K562 (cell line): ENCODE measurements around the gene DCLK2. TPM values are rescaled to one million over a fixed set of nuclear protein-coding genes. Genes with fewer than 3 reads are reported as not detected.

ENCODE experiments used
- ATAC-seq: fragments of 200-7000 bp; cut with Tn5 transposase; 3 replicates; pipeline ENCODE4 v1.9.1; 2020; ENCODE audit warnings: moderate library complexity
- BruUV-seq: library from RNA; stranded (reverse); fragments of 400-500 nt; replicated peaks from 2 replicates; lab custom pipeline; 2021; lab: Mats Ljungman, UMichigan
- CTCF ChIA-PET: fragments of 300-600 bp; formaldehyde crosslinking; extraction: SDS; loops from one replicate; lab custom pipeline; 2021; ENCODE audit warnings: low intra/inter-chr PET ratio; lab: Yijun Ruan, JAX
- POLR2A ChIA-PET: fragments of 300-600, 350-650 bp; sonication (Branson Sonifier 250); formaldehyde crosslinking; extraction: SDS; loops from one replicate; lab custom pipeline; 2021; ENCODE audit warnings: antibody characterized with exemption, inconsistent platforms; lab: Yijun Ruan, JAX
- DNase-seq, 4 experiments: peaks; one replicate each; pipeline versions ENCODE4 v3.0.0 to v3.0.0-alpha.2; 2011 to 2018; ENCODE audit warnings: low spot score in 3 of 4, mixed read lengths in 3 of 4; ENCODE audit errors: extremely low read depth in 1 of 4
- FAIRE-seq: peaks from 2 replicates; lab custom pipeline; 2011; peaks lifted over from hg19 to GRCh38; lab: Jason Lieb, UNC
- H2AFZ ChIP-seq: 2 replicates; pipeline ENCODE4 v1.6.0; 2011; ENCODE audit warnings: low read depth, low read length, control low read depth, inconsistent platforms
- H3K27ac ChIP-seq: fragments of 200-600 bp; 3 replicates; pipeline ENCODE4 v1.8.0; 2011; ENCODE audit warnings: low read depth, mild to moderate bottlenecking, control low read depth, inconsistent platforms, low read length, moderate library complexity, mixed read lengths; ENCODE audit errors: extremely low read depth
- H3K27me3 ChIP-seq, 2 experiments: fragments of 300-600 bp in 1 of 2; 2 replicates in 1 of 2; 3 replicates in 1 of 2; pipeline versions ENCODE4 v1.6.0 to v1.8.0; 2011; ENCODE audit warnings: inconsistent platforms in 2 of 2, low read length in 2 of 2, mild to moderate bottlenecking in 1 of 2, mixed read lengths in 1 of 2, moderate library complexity in 1 of 2; ENCODE audit not compliant: control insufficient read depth in 2 of 2, insufficient read depth in 2 of 2
- H3K36me3 ChIP-seq: fragments of 300-600 bp; 3 replicates; pipeline ENCODE4 v1.8.0; 2011; ENCODE audit warnings: mild to moderate bottlenecking, low read length, inconsistent platforms; ENCODE audit not compliant: control insufficient read depth, insufficient read depth
- H3K4me1 ChIP-seq, 2 experiments: fragments of 200-600 bp in 1 of 2; replicated peaks in 1 of 2; 2 replicates in 1 of 2; 3 replicates in 1 of 2; pipeline versions ENCODE4 v1.5.1 to v1.8.0; 2011; ENCODE audit warnings: inconsistent platforms in 2 of 2, low read length in 2 of 2, mild to moderate bottlenecking in 1 of 2, mixed read lengths in 1 of 2, moderate library complexity in 1 of 2; ENCODE audit not compliant: control insufficient read depth in 2 of 2, insufficient read depth in 2 of 2
- H3K4me2 ChIP-seq: 2 replicates; pipeline ENCODE4 v1.6.1; 2011; ENCODE audit warnings: low read length, control low read depth, inconsistent platforms, mixed read lengths; ENCODE audit not compliant: insufficient read depth
- H3K4me3 ChIP-seq: fragments of 200-600 bp; sonication (generic), shearing (Covaris generic); 2 replicates; pipeline ENCODE4 v1.5.1; 2016; ENCODE audit warnings: control low read depth, inconsistent platforms
- H3K79me2 ChIP-seq: fragments of 200-600 bp; 3 replicates; pipeline ENCODE4 v1.8.0; 2011; ENCODE audit warnings: low read length, inconsistent platforms; ENCODE audit not compliant: control insufficient read depth, insufficient read depth
- H3K9ac ChIP-seq, 2 experiments: 2 replicates each; pipeline versions ENCODE4 v1.6.0 to v1.6.1; 2011; ENCODE audit warnings: low read depth in 2 of 2, low read length in 2 of 2, control low read depth in 1 of 2, inconsistent platforms in 1 of 2, mild to moderate bottlenecking in 1 of 2, mixed read lengths in 1 of 2; ENCODE audit not compliant: insufficient read depth in 1 of 2
- H3K9me1 ChIP-seq: one replicate; pipeline ENCODE4 v1.6.0; 2011; ENCODE audit warnings: inconsistent platforms, mild to moderate bottlenecking, low read length, moderate library complexity; ENCODE audit not compliant: control insufficient read depth, insufficient read depth
- H3K9me3 ChIP-seq: replicated peaks from 2 replicates; pipeline ENCODE4 v1.5.1; 2011; ENCODE audit warnings: low read depth, low read length, inconsistent platforms; ENCODE audit not compliant: control insufficient read depth, insufficient read depth
- H4K20me1 ChIP-seq: replicated peaks from 2 replicates; pipeline ENCODE4 v1.6.1; 2011; ENCODE audit warnings: low read length, inconsistent platforms, mixed read lengths; ENCODE audit not compliant: control insufficient read depth, insufficient read depth
- CCAR2 ChIP-seq: fragments of 200-400 bp; formaldehyde crosslinking; IDR thresholded peaks from 2 replicates; pipeline ENCODE4 v1.6.1; 2017; ENCODE audit warnings: mild to moderate bottlenecking, low read depth, low read length
- GTF2F1 ChIP-seq: IDR thresholded peaks from 2 replicates; pipeline ENCODE4 v1.6.1; 2011; ENCODE audit warnings: low read depth, low read length, improper control_type of control experiment
- KDM2B ChIP-seq: fragments of 250-450 bp; sonication (Bioruptor Pico); IDR thresholded peaks from 2 replicates; pipeline ENCODE4 v1.8.0; 2021; ENCODE audit warnings: mild to moderate bottlenecking, moderate library complexity
- PCBP2 ChIP-seq: fragments of 200-400 bp; formaldehyde crosslinking; IDR thresholded peaks from 2 replicates; pipeline ENCODE4 v1.6.1; 2018; ENCODE audit warnings: low read length, low read depth, mild to moderate bottlenecking, moderate library complexity; ENCODE audit not compliant: poor library complexity, severe bottlenecking
- SAP30 ChIP-seq: fragments of 200-600 bp; sonication (generic); IDR thresholded peaks from 2 replicates; pipeline ENCODE4 v1.6.1; 2012; ENCODE audit warnings: borderline replicate concordance, low read depth, mild to moderate bottlenecking, moderate library complexity, low read length, control low read depth, inconsistent platforms; ENCODE audit not compliant: insufficient read depth, poor library complexity, severe bottlenecking
- SNRNP70 ChIP-seq: fragments of 200-400 bp; formaldehyde crosslinking; optimal IDR thresholded peaks from 2 replicates; pipeline ENCODE3; 2017; ENCODE audit warnings: low read depth, low read length
- SPI1 ChIP-seq: IDR thresholded peaks from 2 replicates; pipeline ENCODE4 v1.6.1; 2011; ENCODE audit warnings: low read depth, low read length, control low read depth, borderline replicate concordance
- ZNF133 ChIP-seq: fragments of 250-450 bp; sonication (Bioruptor Pico); IDR thresholded peaks from 2 replicates; pipeline ENCODE4 v1.4.0; 2020; ENCODE audit warnings: mild to moderate bottlenecking
- ZNF143 ChIP-seq: sonication (generic); formaldehyde crosslinking; IDR thresholded peaks from 2 replicates; pipeline ENCODE4 v1.9.0; 2022; ENCODE audit warnings: mild to moderate bottlenecking, missing genetic modification reagents
- ZNF77 ChIP-seq: fragments of 250-450 bp; sonication (Bioruptor Pico); IDR thresholded peaks from 2 replicates; pipeline ENCODE4 v1.5.0; 2020
- WGBS: fragments of 100-300 bp; shearing (Covaris generic); methylation state at CpG from one replicate; pipeline ENCODE4 v1.1.6; 2016; ENCODE audit warnings: low coverage, mixed read lengths; ENCODE audit not compliant: insufficient coverage; ENCODE audit errors: missing lambda C conversion rate; 5-methylcytosine and 5-hydroxymethylcytosine counted together
- in situ Hi-C: fragments of 300-500 bp; cut with MboI; formaldehyde crosslinking; loops from 4 replicates; pipeline ENCODE4 v1.15.0; 2018; ENCODE audit warnings: inconsistent platforms, mixed read lengths
- intact Hi-C: fragments of 100-400 bp; cut with micrococcal nuclease; formaldehyde crosslinking; loops from 2 replicates; pipeline ENCODE4 v1.14.2; 2022
- polyA plus RNA-seq, 8 experiments: library from polyadenylated mRNA; depleted of rRNA in 4 of 8; stranded (reverse) in 5 of 8; unstranded in 3 of 8; fragments of >200 nt; fragmentation: Nextera tagmentation in 2 of 8; fragmentation: Illumina TruSeq in 1 of 8; extraction: Ambion mirVana in 2 of 8; extraction: Trizol in 1 of 8; gene quantifications; 2 replicates each; pipeline versions ENCODE4 v1.2.1 to v1.2.3, GENCODE V29; 2011 to 2014; ENCODE audit warnings: inconsistent platforms in 1 of 8, missing spikeins in 1 of 8
- total RNA-seq, 7 experiments: library from RNA; depleted of rRNA in 6 of 7; stranded (reverse); fragments of >200 nt in 6 of 7; fragmentation: Illumina TruSeq in 2 of 7; extraction: Trizol in 2 of 7; gene quantifications; 2 replicates each; pipeline versions ENCODE4 v1.2.1 to v1.2.3, GENCODE V29; 2011 to 2021; ENCODE audit warnings: low replicate concordance in 1 of 7
- TF ChIP-seq, protein P1 (sequence below): fragments of 250-450 bp; sonication (Bioruptor Pico); IDR thresholded peaks from 2 replicates; pipeline ENCODE4 v1.5.0; 2020; ENCODE audit warnings: mild to moderate bottlenecking
- TF ChIP-seq, protein P2 (sequence below): fragments of 150-350 bp; IDR thresholded peaks from 2 replicates; pipeline ENCODE4 v1.6.1; 2014; ENCODE audit warnings: low read depth, mild to moderate bottlenecking, low read length, borderline replicate concordance

The DCLK2 gene
- total and polyA plus RNA-seq, 9 of the 15 experiments (the other 6 are each of a cell fraction or from before 2014, with no cell fraction given): not detected

DNA sequence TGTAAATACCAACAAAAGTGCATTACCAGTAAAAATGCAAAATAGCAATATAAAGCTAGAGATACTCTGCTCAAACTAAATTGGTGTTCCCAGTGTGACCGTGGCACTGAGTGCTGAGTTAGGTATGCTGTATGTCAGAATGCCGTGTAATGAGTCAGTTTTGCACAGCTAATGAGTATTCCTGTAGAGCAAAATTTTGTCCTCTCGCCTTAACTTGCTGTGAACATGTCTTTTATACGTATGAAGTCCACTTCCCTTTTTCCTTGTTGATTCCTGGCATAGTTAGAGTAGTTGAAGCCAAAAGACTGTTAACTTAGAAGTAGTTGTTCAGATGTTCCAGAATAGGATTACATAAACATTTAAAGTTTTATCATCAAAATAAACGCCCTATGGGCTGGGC is 11.5 kb downstream of the DCLK2 start:
- no peaks in the 10 kb centered on the region for H3K9me3 ChIP-seq
- ChIA-PET CTCF (no interaction called here), POLR2A (no interaction called here)
- no peaks in the 10 kb centered on the region; a peak in 1 of 5 replicates for H3K27me3 ChIP-seq
- no peak overlapping the region for H3K4me3 ChIP-seq
- no peak overlapping the region for H3K27ac ChIP-seq
- no peaks in the 10 kb centered on the region for H3K9me1 ChIP-seq
- no peak overlapping the region for H3K9ac ChIP-seq
- H3K4me1 ChIP-seq: no peaks in the 10 kb centered on the region
- no peaks in the 10 kb centered on the region for H4K20me1 ChIP-seq
- in situ Hi-C loops (no loop called here), intact Hi-C loops (no loop called here)
- no peaks in the 10 kb centered on the region for H3K79me2 ChIP-seq
- TF ChIP-seq, protein P1, sequence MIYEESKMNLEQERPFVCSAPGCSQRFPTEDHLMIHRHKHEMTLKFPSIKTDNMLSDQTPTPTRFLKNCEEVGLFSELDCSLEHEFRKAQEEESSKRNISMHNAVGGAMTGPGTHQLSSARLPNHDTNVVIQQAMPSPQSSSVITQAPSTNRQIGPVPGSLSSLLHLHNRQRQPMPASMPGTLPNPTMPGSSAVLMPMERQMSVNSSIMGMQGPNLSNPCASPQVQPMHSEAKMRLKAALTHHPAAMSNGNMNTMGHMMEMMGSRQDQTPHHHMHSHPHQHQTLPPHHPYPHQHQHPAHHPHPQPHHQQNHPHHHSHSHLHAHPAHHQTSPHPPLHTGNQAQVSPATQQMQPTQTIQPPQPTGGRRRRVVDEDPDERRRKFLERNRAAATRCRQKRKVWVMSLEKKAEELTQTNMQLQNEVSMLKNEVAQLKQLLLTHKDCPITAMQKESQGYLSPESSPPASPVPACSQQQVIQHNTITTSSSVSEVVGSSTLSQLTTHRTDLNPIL (CRISPR knock-in tag): no peak
- TF ChIP-seq SPI1: peak; percentile 71
- FAIRE-seq: no peak
- no peak overlapping the region for H3K4me2 ChIP-seq
- no peak for ATAC-seq
- 0% methylated on average over 5 of the region's 5 CpGs for WGBS
- no peaks in the 10 kb centered on the region for H3K36me3 ChIP-seq
- BruUV-seq: no TSS peak
- H2AFZ ChIP-seq: no peak overlapping the region
- DNase-seq: no peak

DNA sequence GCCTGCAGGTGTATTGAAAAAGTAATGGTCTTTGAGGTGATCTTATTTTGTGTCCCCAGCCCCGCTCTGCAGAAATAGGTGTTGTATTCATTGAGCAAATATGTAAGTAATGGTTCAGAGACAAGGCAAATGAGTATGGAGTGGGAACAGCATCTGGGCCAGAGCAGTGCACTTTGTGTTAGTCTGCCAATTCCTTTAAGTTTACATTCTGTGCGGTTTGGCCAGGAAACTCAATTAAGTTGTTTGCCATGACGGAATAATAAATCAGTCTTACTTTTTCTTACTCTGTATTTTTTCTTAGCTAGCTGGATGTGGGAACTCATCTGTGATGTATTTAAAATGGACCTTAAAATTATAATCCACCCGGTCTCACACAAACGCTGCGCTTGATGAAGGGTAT is 12.6 kb downstream of the DCLK2 start:
- Histone ChIP-seq H3K9me3 (no peaks in the 10 kb centered on the region), H3K27ac (no peak overlapping the region), H3K27me3 (no peaks in the 10 kb centered on the region; a peak in 1 of 5 replicates), H3K9me1 (no peaks in the 10 kb centered on the region), H3K4me1 (no peaks in the 10 kb centered on the region), H3K36me3 (no peaks in the 10 kb centered on the region), H3K9ac (no peak overlapping the region), H4K20me1 (no peaks in the 10 kb centered on the region), H3K79me2 (no peaks in the 10 kb centered on the region), H2AFZ (no peak overlapping the region), H3K4me2 (no peak overlapping the region), H3K4me3 (no peak overlapping the region)
- FAIRE-seq (no peak), ATAC-seq (no peak), DNase-seq (no peak)
- BruUV-seq: no TSS peak
- intact Hi-C loops: no loop called here
- in situ Hi-C loops: no loop called here
- 4% methylated on average over 6 of the region's 6 CpGs for WGBS
- POLR2A ChIA-PET: interaction anchor here (0.9 kb wide), 1 partner anchor 10 kb away, joined by 3 read pairs; no protein-coding TSS in a partner anchor
- CTCF ChIA-PET: no interaction called here
- TF ChIP-seq, protein P2, sequence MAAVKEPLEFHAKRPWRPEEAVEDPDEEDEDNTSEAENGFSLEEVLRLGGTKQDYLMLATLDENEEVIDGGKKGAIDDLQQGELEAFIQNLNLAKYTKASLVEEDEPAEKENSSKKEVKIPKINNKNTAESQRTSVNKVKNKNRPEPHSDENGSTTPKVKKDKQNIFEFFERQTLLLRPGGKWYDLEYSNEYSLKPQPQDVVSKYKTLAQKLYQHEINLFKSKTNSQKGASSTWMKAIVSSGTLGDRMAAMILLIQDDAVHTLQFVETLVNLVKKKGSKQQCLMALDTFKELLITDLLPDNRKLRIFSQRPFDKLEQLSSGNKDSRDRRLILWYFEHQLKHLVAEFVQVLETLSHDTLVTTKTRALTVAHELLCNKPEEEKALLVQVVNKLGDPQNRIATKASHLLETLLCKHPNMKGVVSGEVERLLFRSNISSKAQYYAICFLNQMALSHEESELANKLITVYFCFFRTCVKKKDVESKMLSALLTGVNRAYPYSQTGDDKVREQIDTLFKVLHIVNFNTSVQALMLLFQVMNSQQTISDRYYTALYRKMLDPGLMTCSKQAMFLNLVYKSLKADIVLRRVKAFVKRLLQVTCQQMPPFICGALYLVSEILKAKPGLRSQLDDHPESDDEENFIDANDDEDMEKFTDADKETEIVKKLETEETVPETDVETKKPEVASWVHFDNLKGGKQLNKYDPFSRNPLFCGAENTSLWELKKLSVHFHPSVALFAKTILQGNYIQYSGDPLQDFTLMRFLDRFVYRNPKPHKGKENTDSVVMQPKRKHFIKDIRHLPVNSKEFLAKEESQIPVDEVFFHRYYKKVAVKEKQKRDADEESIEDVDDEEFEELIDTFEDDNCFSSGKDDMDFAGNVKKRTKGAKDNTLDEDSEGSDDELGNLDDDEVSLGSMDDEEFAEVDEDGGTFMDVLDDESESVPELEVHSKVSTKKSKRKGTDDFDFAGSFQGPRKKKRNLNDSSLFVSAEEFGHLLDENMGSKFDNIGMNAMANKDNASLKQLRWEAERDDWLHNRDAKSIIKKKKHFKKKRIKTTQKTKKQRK: no peak
- TF ChIP-seq SAP30: no peak
- TF ChIP-seq KDM2B: no peak
- TF ChIP-seq GTF2F1: no peak
- TF ChIP-seq SNRNP70: no peak
- no peak for TF ChIP-seq ZNF77 (CRISPR knock-in tag)
- no peak for TF ChIP-seq PCBP2
- TF ChIP-seq CCAR2: no peak
- no peak for TF ChIP-seq ZNF143 (CRISPR knock-in tag)
- no peak for TF ChIP-seq ZNF133
